IMR-90 (cell line): Measurements from ENCODE around the gene ST3GAL5. TPM values are rescaled to one million over a fixed set of nuclear protein-coding genes. Genes with fewer than 3 reads are reported as not detected.

ENCODE experiments used
- ATAC-seq: fragments of 200-7000 bp; cut with Tn5 transposase; 2 replicates; pipeline ENCODE4 v1.9.1; 2020; ENCODE audit warnings: low read depth, mild to moderate bottlenecking, moderate library complexity
- BruUV-seq: library from RNA; stranded (reverse); fragments of 400-500 nt; replicated peaks from 2 replicates; lab custom pipeline; 2021; lab: Mats Ljungman, UMichigan
- CTCF ChIA-PET: fragments of 300-600 bp; formaldehyde crosslinking; extraction: SDS; loops from one replicate; lab custom pipeline; 2021; ENCODE audit warnings: antibody characterized with exemption; lab: Yijun Ruan, JAX
- POLR2A ChIA-PET: fragments of 300-600 bp; sonication (Branson Sonifier 250); formaldehyde crosslinking; loops from one replicate; lab custom pipeline; 2022; ENCODE audit warnings: antibody characterized with exemption; ENCODE audit not compliant: unreplicated experiment; lab: Charles Lee
- DNase-seq: peaks from one replicate; pipeline ENCODE4 v3.0.0; 2013
- H2AFZ ChIP-seq: replicated peaks from 2 replicates; pipeline ENCODE3; 2013; ENCODE audit warnings: low read length, mild to moderate bottlenecking; ENCODE audit not compliant: poor library complexity
- H2AK5ac ChIP-seq: 2 replicates; pipeline ENCODE4 v1.6.1; 2013; ENCODE audit warnings: low read depth, low read length, inconsistent platforms
- H2AK9ac ChIP-seq: replicated peaks from 2 replicates; pipeline ENCODE3; 2013; ENCODE audit warnings: mild to moderate bottlenecking, low read depth, low read length, moderate library complexity; ENCODE audit not compliant: poor library complexity
- H2BK120ac ChIP-seq: 2 replicates; pipeline ENCODE4 v1.6.1; 2013; ENCODE audit warnings: low read depth, low read length, inconsistent platforms
- H2BK15ac ChIP-seq: 3 replicates; pipeline ENCODE4 v1.6.1; 2013; ENCODE audit warnings: low read depth, low read length, inconsistent platforms
- H2BK20ac ChIP-seq: 2 replicates; pipeline ENCODE4 v1.6.1; 2013; ENCODE audit warnings: low read depth, mild to moderate bottlenecking, inconsistent platforms, low read length, moderate library complexity
- H2BK5ac ChIP-seq: 2 replicates; pipeline ENCODE4 v1.6.1; 2013; ENCODE audit warnings: mild to moderate bottlenecking, low read depth, low read length, inconsistent platforms; ENCODE audit not compliant: poor library complexity, severe bottlenecking
- H3K14ac ChIP-seq: replicated peaks from 2 replicates; pipeline ENCODE4 v1.6.1; 2013; ENCODE audit warnings: low read depth, low read length, inconsistent platforms
- H3K18ac ChIP-seq: 2 replicates; pipeline ENCODE4 v1.6.1; 2013; ENCODE audit warnings: low read depth, low read length, control low read depth
- H3K23ac ChIP-seq: 2 replicates; pipeline ENCODE4 v1.6.1; 2013; ENCODE audit warnings: low read depth, low read length, inconsistent platforms
- H3K27ac ChIP-seq: 2 replicates; pipeline ENCODE4 v1.5.1; 2013; ENCODE audit warnings: mild to moderate bottlenecking, control low read depth, low read length; ENCODE audit not compliant: insufficient read depth
- H3K27me3 ChIP-seq: 2 replicates; pipeline ENCODE4 v1.6.1; 2013; ENCODE audit warnings: low read length; ENCODE audit not compliant: control insufficient read depth, insufficient read depth
- H3K36me3 ChIP-seq: 2 replicates; pipeline ENCODE4 v1.6.1; 2013; ENCODE audit warnings: low read length, mixed read lengths; ENCODE audit not compliant: control insufficient read depth, insufficient read depth
- H3K4ac ChIP-seq: 2 replicates; pipeline ENCODE4 v1.6.1; 2013; ENCODE audit warnings: low read depth, low read length, inconsistent platforms
- H3K4me1 ChIP-seq: 2 replicates; pipeline ENCODE4 v1.6.1; 2013; ENCODE audit warnings: low read length, mixed read lengths; ENCODE audit not compliant: control insufficient read depth, insufficient read depth
- H3K4me2 ChIP-seq: 2 replicates; pipeline ENCODE4 v1.6.1; 2013; ENCODE audit warnings: low read depth, mild to moderate bottlenecking, control low read depth, low read length, moderate library complexity
- H3K4me3 ChIP-seq: 2 replicates; pipeline ENCODE4 v1.5.1; 2013; ENCODE audit warnings: low read depth, mild to moderate bottlenecking, control low read depth, low read length, moderate library complexity; ENCODE audit not compliant: insufficient read depth
- H3K56ac ChIP-seq: 2 replicates; pipeline ENCODE4 v1.6.1; 2013; ENCODE audit warnings: low read length, inconsistent platforms; ENCODE audit not compliant: insufficient read depth; ENCODE audit errors: extremely low read depth
- H3K79me1 ChIP-seq, 2 experiments: 2 replicates each; pipeline ENCODE4 v1.6.1; 2013; ENCODE audit warnings: low read length in 2 of 2, inconsistent platforms in 1 of 2, low read depth in 1 of 2
- H3K9ac ChIP-seq: 2 replicates; pipeline ENCODE4 v1.6.1; 2013; ENCODE audit warnings: low read depth, low read length, control low read depth
- H3K9me1 ChIP-seq: 2 replicates; pipeline ENCODE4 v1.6.1; 2013; ENCODE audit warnings: low read length, inconsistent platforms; ENCODE audit not compliant: insufficient read depth
- H3K9me3 ChIP-seq: 2 replicates; pipeline ENCODE4 v1.6.1; 2013; ENCODE audit warnings: low read length; ENCODE audit not compliant: control insufficient read depth, insufficient read depth
- H4K20me1 ChIP-seq: 2 replicates; pipeline ENCODE4 v1.6.1; 2013; ENCODE audit warnings: low read length, inconsistent platforms; ENCODE audit not compliant: insufficient read depth
- H4K5ac ChIP-seq: 2 replicates; pipeline ENCODE4 v1.6.1; 2013; ENCODE audit warnings: mild to moderate bottlenecking, low read depth, low read length, control low read depth
- H4K8ac ChIP-seq, 2 experiments: 2 replicates each; pipeline ENCODE4 v1.6.1; 2013; ENCODE audit warnings: low read depth in 2 of 2, low read length in 2 of 2, control low read depth in 1 of 2, inconsistent platforms in 1 of 2
- H4K91ac ChIP-seq: 2 replicates; pipeline ENCODE4 v1.6.1; 2013; ENCODE audit warnings: low read depth, low read length, inconsistent platforms; ENCODE audit not compliant: insufficient read depth
- POLR2A ChIP-seq: IDR thresholded peaks from 2 replicates; pipeline ENCODE4 v1.6.1; 2012; ENCODE audit warnings: mild to moderate bottlenecking, low read depth, low read length
- WGBS, 2 experiments: methylation state at CpG; one replicate each; pipeline versions ENCODE4 v1.1.5 to v1.1.7; 2013; ENCODE audit warnings: missing lambda C conversion rate in 2 of 2; ENCODE audit not compliant: insufficient read length in 1 of 2; ENCODE audit errors: extremely low coverage in 2 of 2; 5-methylcytosine and 5-hydroxymethylcytosine counted together
- dilution Hi-C: fragments of 300-500 bp; cut with HindIII; formaldehyde crosslinking; loops from one replicate; pipeline ENCODE4 v1.14.3; 2018; ENCODE audit warnings: low sequenced_read_pairs; ENCODE audit not compliant: unreplicated experiment
- in situ Hi-C: fragments of 300-500 bp; cut with MboI; formaldehyde crosslinking; loops from 3 replicates; pipeline ENCODE4 v1.14.3; 2019; ENCODE audit warnings: low sequenced_read_pairs, inconsistent platforms, mixed read lengths
- intact Hi-C: fragments of 100-400 bp; cut with micrococcal nuclease; formaldehyde crosslinking; loops from 2 replicates; pipeline ENCODE4 v1.10.0; 2022
- polyA plus RNA-seq, 3 experiments: library from polyadenylated mRNA; depleted of rRNA; stranded (reverse); fragments of >200 nt; gene quantifications; 2 replicates each; pipeline ENCODE4 v1.2.3, GENCODE V29; 2012; ENCODE audit warnings: low replicate concordance in 1 of 3
- total RNA-seq: library from RNA; depleted of rRNA; stranded (reverse); fragments of >200 nt; gene quantifications from 2 replicates; pipeline ENCODE4 v1.2.3, GENCODE V29; 2012

Gene ST3GAL5
- total and polyA plus RNA-seq, 2 of the 4 experiments (the other 2 are of a cell fraction) = 16.8 to 21.0 TPM

- Histone ChIP-seq H3K79me1 (no peaks in the 10 kb centered on the region), H3K4me1 (no peaks in the 10 kb centered on the region; the same call in 1 of the 2 replicates), H3K18ac (no peak overlapping the region), H3K36me3 (peaks cover 11% of the 10 kb centered on the region), H2AK9ac (no peak overlapping the region), H2AK5ac (no peak overlapping the region), H3K4ac (no peak overlapping the region), H3K14ac (no peak overlapping the region), H3K9me1 (peaks cover 8% of the 10 kb centered on the region), H3K4me3 (no peak overlapping the region), H4K91ac (no peak overlapping the region), H3K23ac (no peak overlapping the region), H2BK20ac (no peak overlapping the region), H2BK15ac (no peak overlapping the region), H3K56ac (no peak overlapping the region), H4K5ac (no peak overlapping the region), H3K4me2 (no peak overlapping the region), H3K27ac (no peak overlapping the region), H3K27me3 (no peaks in the 10 kb centered on the region), H2BK120ac (no peak overlapping the region), H2BK5ac (no peak overlapping the region), H4K20me1 (no peaks in the 10 kb centered on the region), H2AFZ (no peak overlapping the region), H3K9ac (no peak overlapping the region), H4K8ac (no peak overlapping the region), H3K9me3 (no peaks in the 10 kb centered on the region)
- intact Hi-C loops = no loop called here
- in situ Hi-C loops = no loop called here
- WGBS, 2 experiments = no CpG with 5 or more reads among the region's 11 CpGs
- no peak for TF ChIP-seq POLR2A
- ATAC-seq (no peak), DNase-seq (no peak)
- no TSS peak for BruUV-seq
- dilution Hi-C loops = no loop called here
- POLR2A ChIA-PET = no interaction called here
- CTCF ChIA-PET = interaction anchor here (0.5 to 0.6 kb wide), 2 partner anchors 26 to 34 kb away, joined by 3 to 5 read pairs; no protein-coding TSS in a partner anchor
Measured at GRCh38 chr2:85852937-85853498, 35.8 kb downstream of the ST3GAL5 start.
